ENCODE data around the gene SLC25A19.
A peak's percentile ranks its signal among the peaks of the same experiment; 100 is the strongest.
"Not testable (repeated sequence)": the region's sequence is repeated elsewhere in the genome, so short reads cannot be mapped to it uniquely, and the experiment has no call there.

The SLC25A19 gene

GRCh38 chr17:75266316-75267152 lies 22.7 kb downstream of the SLC25A19 start:
- no peak for DNase-seq

GRCh38 chr17:75265614-75266315 lies 23.5 kb downstream of the SLC25A19 start:
- no peak for DNase-seq

GRCh38 chr17:75263055-75263454 lies 26.2 kb downstream of the SLC25A19 start:
- DNase-seq: no peak

- DNase-seq: no peak
These were observed 27.1 kb downstream of the SLC25A19 start for GRCh38 chr17:75262112-75262606.

GRCh38 chr17:75261336-75262111 lies 27.7 kb downstream of the SLC25A19 start, which contains the start of the genes GGA3 and MRPS7:
TSS of gene GGA3 (minus strand) at chr17:75261606. CDS start at chr17:75261587, 19 bp downstream.
TSS of gene MRPS7 (plus strand) at chr17:75261879. CDS start at chr17:75261901, 22 bp downstream.
- peak; percentile 97 for DNase-seq

- no peak for DNase-seq
These were observed 28.4 kb downstream of the SLC25A19 start for GRCh38 chr17:75260641-75261335.

GRCh38 chr17:75257228-75257627 lies 32.0 kb downstream of the SLC25A19 start:
- not testable (repeated sequence) for DNase-seq

- not testable (repeated sequence) for DNase-seq
These were observed 33.1 kb downstream of the SLC25A19 start for GRCh38 chr17:75255954-75256698.

- no peak for DNase-seq
These were observed 37.0 kb downstream of the SLC25A19 start for GRCh38 chr17:75252039-75252816.

- DNase-seq: no peak
These were observed 39.2 kb downstream of the SLC25A19 start for GRCh38 chr17:75250009-75250471.

- DNase-seq: no peak
These were observed 39.7 kb downstream of the SLC25A19 start for GRCh38 chr17:75249564-75249963.

GRCh38 chr17:75246404-75246803 lies 42.8 kb downstream of the SLC25A19 start:
- DNase-seq: no peak

- no peak for DNase-seq
These were observed 44.2 kb downstream of the SLC25A19 start for GRCh38 chr17:75245011-75245410.

- DNase-seq: no peak
These were observed 44.9 kb downstream of the SLC25A19 start for GRCh38 chr17:75244133-75244866.

- no peak for DNase-seq
These were observed 46.7 kb downstream of the SLC25A19 start for GRCh38 chr17:75242461-75243042.

GRCh38 chr17:75241996-75242460 lies 47.2 kb downstream of the SLC25A19 start:
- no peak for DNase-seq

GRCh38 chr17:75241502-75241901 lies 47.7 kb downstream of the SLC25A19 start:
- no peak for DNase-seq

GRCh38 chr17:75241143-75241430 lies 48.1 kb downstream of the SLC25A19 start:
- DNase-seq: no peak

GRCh38 chr17:75240394-75241142 lies 48.7 kb downstream of the SLC25A19 start:
- peak; percentile 88 for DNase-seq

Measured in NCI-H1436 (cell line).